Activated gamma-delta T cell treated with anti-CD3 and anti-CD28 coated beads, Interleukin-2, amount 50 U/mL, for 16 hours (primary cell): Measurements from ENCODE around the gene DPY19L3.
"Not testable (repeated sequence)": the region's sequence is repeated elsewhere in the genome, so short reads cannot be mapped to it uniquely, and the experiment has no call there.

Experiments
- DNase-seq: peaks from one replicate; pipeline ENCODE4 v3.0.0-alpha.2; 2020; ENCODE audit warnings: low read depth

Gene DPY19L3

GRCh38 chr19:32396046-32396652 is 9.4 kb upstream of the DPY19L3 start:
- no peak for DNase-seq

- no peak for DNase-seq
Measured at GRCh38 chr19:32397671-32398101, 7.9 kb upstream of the DPY19L3 start.

- DNase-seq = no peak
Measured at GRCh38 chr19:32401992-32402391, 3.6 kb upstream of the DPY19L3 start.

- DNase-seq = no peak
Measured at GRCh38 chr19:32403291-32403995, 2.1 kb upstream of the DPY19L3 start.

- no peak for DNase-seq
Measured at GRCh38 chr19:32404213-32404932, 1.2 kb upstream of the DPY19L3 start.

GRCh38 chr19:32404933-32405430 is 588 bp upstream of the DPY19L3 start:
- DNase-seq = no peak

- no peak for DNase-seq
Measured at GRCh38 chr19:32406161-32407003, 812 bp downstream of the DPY19L3 start.

- no peak for DNase-seq
Measured at GRCh38 chr19:32407004-32407992, 1.7 kb downstream of the DPY19L3 start.

- no peak for DNase-seq
Measured at GRCh38 chr19:32415246-32415645, 9.7 kb downstream of the DPY19L3 start.

- no peak for DNase-seq
Measured at GRCh38 chr19:32415669-32416068, 10.1 kb downstream of the DPY19L3 start.

- DNase-seq = no peak
Measured at GRCh38 chr19:32416749-32417456, 11.3 kb downstream of the DPY19L3 start.

- no peak for DNase-seq
Measured at GRCh38 chr19:32418155-32418554, 12.6 kb downstream of the DPY19L3 start.

GRCh38 chr19:32421589-32422361 is 16.2 kb downstream of the DPY19L3 start:
- DNase-seq = no peak

GRCh38 chr19:32422435-32422834 is 16.9 kb downstream of the DPY19L3 start:
- DNase-seq = no peak

GRCh38 chr19:32423944-32424343 is 18.4 kb downstream of the DPY19L3 start:
- DNase-seq = not testable (repeated sequence)

- no peak for DNase-seq
Measured at GRCh38 chr19:32427536-32427935, 22.0 kb downstream of the DPY19L3 start.

GRCh38 chr19:32436692-32437091 is 31.1 kb downstream of the DPY19L3 start:
- no peak for DNase-seq

GRCh38 chr19:32437096-32437495 is 31.5 kb downstream of the DPY19L3 start:
- DNase-seq = no peak

- DNase-seq = no peak
Measured at GRCh38 chr19:32438751-32439150, 33.2 kb downstream of the DPY19L3 start.
